Neural cell (in vitro differentiated cells): Measurements from ENCODE around the gene BRINP1. TPM values are rescaled to one million over a fixed set of nuclear protein-coding genes. Genes with fewer than 3 reads are reported as not detected.

Experiments used
- H2AFZ ChIP-seq: fragments of 200-600, 300-800 bp; sonication (generic), shearing (Covaris generic); 2 replicates; pipeline ENCODE4 v1.6.0; 2014; ENCODE audit warnings: low read depth, mild to moderate bottlenecking, antibody characterized with exemption, low read length, moderate library complexity
- H3F3A ChIP-seq: fragments of 200-600 bp; shearing (Covaris generic); 2 replicates; pipeline ENCODE4 v1.6.1; 2016; ENCODE audit warnings: mild to moderate bottlenecking, moderate library complexity, mixed read lengths, antibody characterized with exemption, low read length; ENCODE audit not compliant: insufficient read depth, poor library complexity, severe bottlenecking
- H3K27ac ChIP-seq: fragments of 200-600, 300-800 bp; sonication (generic), shearing (Covaris generic); 2 replicates; pipeline ENCODE4 v1.5.1; 2014; ENCODE audit warnings: mild to moderate bottlenecking, low read length, moderate library complexity
- H3K27me3 ChIP-seq: fragments of 300-800, 200-600 bp; sonication (generic), shearing (Covaris generic); 2 replicates; pipeline ENCODE4 v1.6.0; 2014; ENCODE audit warnings: mild to moderate bottlenecking, low read depth, low read length, moderate library complexity; ENCODE audit not compliant: insufficient read depth
- H3K36me3 ChIP-seq: fragments of 300-800, 200-600 bp; sonication (generic), shearing (Covaris generic); 2 replicates; pipeline ENCODE4 v1.5.1; 2014; ENCODE audit warnings: mild to moderate bottlenecking, antibody characterized with exemption, low read length, moderate library complexity; ENCODE audit not compliant: insufficient read depth
- H3K4me2 ChIP-seq: fragments of 300-800, 200-600 bp; sonication (generic), shearing (Covaris generic); 2 replicates; pipeline ENCODE4 v1.6.0; 2014; ENCODE audit warnings: mild to moderate bottlenecking, low read length
- H3K4me3 ChIP-seq: fragments of 300-800, 200-600 bp; sonication (generic), shearing (Covaris generic); 2 replicates; pipeline ENCODE4 v1.5.1; 2014; ENCODE audit warnings: mild to moderate bottlenecking, low read length, moderate library complexity
- H3K79me2 ChIP-seq: fragments of 200-600 bp; shearing (Covaris generic); replicated peaks from 2 replicates; pipeline ENCODE4 v1.6.0; 2014; ENCODE audit warnings: mild to moderate bottlenecking, low read length, moderate library complexity; ENCODE audit not compliant: insufficient read depth
- H3K9ac ChIP-seq: fragments of 300-800, 200-600 bp; sonication (generic), shearing (Covaris generic); 2 replicates; pipeline ENCODE4 v1.6.1; 2016; ENCODE audit warnings: mild to moderate bottlenecking, low read length, mixed read lengths
- H3K9me2 ChIP-seq: fragments of 200-600 bp; shearing (Covaris generic); 2 replicates; pipeline ENCODE4 v1.6.1; 2016; ENCODE audit warnings: mild to moderate bottlenecking, low read length, mixed read lengths; ENCODE audit not compliant: insufficient read depth
- H3K9me3 ChIP-seq: fragments of 200-600, 300-800 bp; sonication (generic), shearing (Covaris generic); 2 replicates; pipeline ENCODE4 v1.6.1; 2016; ENCODE audit warnings: mild to moderate bottlenecking, mixed run types, low read length, moderate library complexity, mixed read lengths
- H4K20me1 ChIP-seq: fragments of 200-600 bp; shearing (Covaris generic); 2 replicates; pipeline ENCODE4 v1.6.1; 2016; ENCODE audit warnings: mild to moderate bottlenecking, mixed run types; ENCODE audit not compliant: insufficient read depth
- CTCF ChIP-seq: fragments of 450-650 bp; IDR thresholded peaks from 2 replicates; pipeline ENCODE4 v1.5.1; 2014; ENCODE audit warnings: antibody characterized with exemption, mild to moderate bottlenecking, moderate library complexity; ENCODE audit not compliant: poor library complexity, severe bottlenecking
- EP300 ChIP-seq: fragments of 450-650 bp; conservative IDR thresholded peaks from 2 replicates; pipeline ENCODE4 v1.6.1; 2014; ENCODE audit warnings: antibody characterized with exemption, mild to moderate bottlenecking, moderate library complexity; ENCODE audit not compliant: poor library complexity, severe bottlenecking
- EZH2 ChIP-seq: fragments of 200-600, 300-800 bp; shearing (Covaris generic), sonication (generic); IDR thresholded peaks from 2 replicates; pipeline ENCODE4 v1.6.1; 2014; ENCODE audit warnings: antibody characterized with exemption, low read length, borderline replicate concordance, mild to moderate bottlenecking; ENCODE audit not compliant: insufficient read depth, poor library complexity, severe bottlenecking
- MXI1 ChIP-seq: fragments of 450-650 bp; conservative IDR thresholded peaks from 2 replicates; pipeline ENCODE4 v1.6.1; 2014; ENCODE audit warnings: antibody characterized with exemption, mild to moderate bottlenecking; ENCODE audit not compliant: poor library complexity, severe bottlenecking
- POLR2AphosphoS5 ChIP-seq: IDR thresholded peaks from 2 replicates; pipeline ENCODE4 v1.6.1; 2012
- RAD21 ChIP-seq: fragments of 450-650 bp; conservative IDR thresholded peaks from 2 replicates; pipeline ENCODE4 v1.6.1; 2014; ENCODE audit warnings: antibody characterized with exemption, mild to moderate bottlenecking, moderate library complexity
- REST ChIP-seq: IDR thresholded peaks from 2 replicates; pipeline ENCODE4 v1.6.1; 2012; ENCODE audit warnings: borderline replicate concordance
- SMC3 ChIP-seq: fragments of 450-650 bp; conservative IDR thresholded peaks from 2 replicates; pipeline ENCODE4 v1.6.1; 2014; ENCODE audit warnings: antibody characterized with exemption, mild to moderate bottlenecking, moderate library complexity; ENCODE audit not compliant: poor library complexity
- TAF1 ChIP-seq: IDR thresholded peaks from 2 replicates; pipeline ENCODE4 v1.6.1; 2012; ENCODE audit warnings: low read depth
- polyA plus RNA-seq: library from polyadenylated mRNA; depleted of rRNA; stranded (reverse); fragments of >200 nt; gene quantifications from 2 replicates; pipeline ENCODE4 v1.2.3, GENCODE V29; 2014

Gene BRINP1
- polyA plus RNA-seq, 1 donor from 2014 or later = 15.6 TPM

- no peaks in the 10 kb centered on the region for H3K79me2 ChIP-seq
- H3K36me3 ChIP-seq = no peaks in the 10 kb centered on the region
- H3F3A ChIP-seq = no peaks in the 10 kb centered on the region
- H3K9me2 ChIP-seq = no peaks in the 10 kb centered on the region
- H3K9ac ChIP-seq = no peak overlapping the region
- no peak overlapping the region for H3K27ac ChIP-seq
- no peaks in the 10 kb centered on the region for H4K20me1 ChIP-seq
- H2AFZ ChIP-seq = no peak overlapping the region
- no peak overlapping the region for H3K4me3 ChIP-seq
- TF ChIP-seq CTCF (no peak), EZH2 (no peak), MXI1 (no peak), REST (no peak), TAF1 (no peak), POLR2AphosphoS5 (no peak), RAD21 (no peak), EP300 (no peak), SMC3 (no peak)
- H3K4me2 ChIP-seq = no peak overlapping the region
- H3K9me3 ChIP-seq = no peaks in the 10 kb centered on the region
- H3K27me3 ChIP-seq = no peaks in the 10 kb centered on the region
Observed at GRCh38 chr9:119273984-119274665, 95.1 kb downstream of the BRINP1 start.

- Histone ChIP-seq H3K27ac (no peak overlapping the region), H3K4me2 (no peak overlapping the region), H2AFZ (no peak overlapping the region), H3K36me3 (no peaks in the 10 kb centered on the region), H3K9ac (no peak overlapping the region), H3F3A (no peaks in the 10 kb centered on the region), H3K9me3 (no peaks in the 10 kb centered on the region), H3K27me3 (no peaks in the 10 kb centered on the region), H4K20me1 (no peaks in the 10 kb centered on the region), H3K79me2 (no peaks in the 10 kb centered on the region), H3K4me3 (no peak overlapping the region), H3K9me2 (no peaks in the 10 kb centered on the region)
- TF ChIP-seq RAD21 (no peak), TAF1 (no peak), EZH2 (no peak), POLR2AphosphoS5 (no peak), REST (no peak), MXI1 (no peak), SMC3 (no peak), EP300 (no peak), CTCF (no peak)
Observed at GRCh38 chr9:119273325-119273904, 95.8 kb downstream of the BRINP1 start.
